ENCODE measurements around the gene JAG2.

JAG2 gene

DNA sequence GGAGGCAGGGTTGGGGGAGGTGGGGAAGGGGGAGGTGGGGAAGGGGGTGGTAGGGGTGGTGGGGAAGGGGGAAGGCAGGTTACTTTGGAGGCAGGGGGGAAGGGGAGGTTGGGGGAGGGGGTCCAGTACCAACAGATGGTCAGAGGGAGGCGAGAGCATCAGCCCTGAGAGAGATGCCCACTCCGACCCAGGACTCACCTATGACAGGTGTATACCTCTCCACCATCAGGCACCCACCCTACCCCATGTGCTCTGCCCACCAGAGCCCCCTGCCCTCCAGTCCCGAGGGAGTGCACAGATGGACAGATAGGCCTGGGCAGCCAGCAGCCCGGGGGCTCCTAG, 18.6 kb downstream of the JAG2 start:
- DNase-seq: no peak

- no peak for DNase-seq
These were observed 19.3 kb downstream of the JAG2 start for GRCh38 chr14:105149146-105149781.

GRCh38 chr14:105148604-105149145, 19.9 kb downstream of the JAG2 start:
- DNase-seq: no peak

GRCh38 chr14:105147671-105148603, 20.6 kb downstream of the JAG2 start:
- no peak for DNase-seq

DNA sequence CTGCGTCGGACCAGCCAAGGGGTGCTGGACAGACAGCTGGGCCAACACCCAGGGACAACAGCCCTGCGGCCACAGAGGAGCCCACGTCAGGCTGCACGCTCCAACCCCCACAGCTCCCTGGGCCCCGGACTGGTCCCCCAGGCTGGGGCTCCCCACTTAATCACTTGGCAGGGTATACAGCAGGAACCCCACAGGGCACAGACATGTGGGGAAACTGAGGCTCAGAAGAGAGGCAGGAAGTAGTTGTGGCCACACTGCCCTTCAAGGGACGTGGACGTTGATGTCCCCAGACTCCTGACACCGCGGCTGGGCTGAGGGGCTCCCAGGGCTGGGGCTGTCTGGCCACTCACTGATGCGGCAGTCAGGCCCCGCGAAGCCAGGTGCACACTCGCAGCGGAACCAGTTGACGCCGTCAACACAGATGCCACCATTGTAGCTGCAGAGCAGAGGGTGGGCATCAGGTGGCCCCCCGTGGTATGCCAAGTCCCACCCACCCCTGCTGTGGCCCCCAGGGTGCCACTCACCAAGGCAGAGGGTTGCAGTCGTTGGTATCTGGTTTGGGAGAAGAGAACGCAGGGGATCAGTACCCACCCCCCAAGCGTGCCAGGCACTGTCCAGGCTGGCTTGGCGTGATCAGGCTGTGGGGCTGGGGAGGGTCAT, 21.5 kb downstream of the JAG2 start:
- DNase-seq: no peak

- no peak for DNase-seq
These were observed 22.2 kb downstream of the JAG2 start for GRCh38 chr14:105146181-105146975.

GRCh38 chr14:105145381-105146180, 23.0 kb downstream of the JAG2 start:
- DNase-seq: no peak

DNA sequence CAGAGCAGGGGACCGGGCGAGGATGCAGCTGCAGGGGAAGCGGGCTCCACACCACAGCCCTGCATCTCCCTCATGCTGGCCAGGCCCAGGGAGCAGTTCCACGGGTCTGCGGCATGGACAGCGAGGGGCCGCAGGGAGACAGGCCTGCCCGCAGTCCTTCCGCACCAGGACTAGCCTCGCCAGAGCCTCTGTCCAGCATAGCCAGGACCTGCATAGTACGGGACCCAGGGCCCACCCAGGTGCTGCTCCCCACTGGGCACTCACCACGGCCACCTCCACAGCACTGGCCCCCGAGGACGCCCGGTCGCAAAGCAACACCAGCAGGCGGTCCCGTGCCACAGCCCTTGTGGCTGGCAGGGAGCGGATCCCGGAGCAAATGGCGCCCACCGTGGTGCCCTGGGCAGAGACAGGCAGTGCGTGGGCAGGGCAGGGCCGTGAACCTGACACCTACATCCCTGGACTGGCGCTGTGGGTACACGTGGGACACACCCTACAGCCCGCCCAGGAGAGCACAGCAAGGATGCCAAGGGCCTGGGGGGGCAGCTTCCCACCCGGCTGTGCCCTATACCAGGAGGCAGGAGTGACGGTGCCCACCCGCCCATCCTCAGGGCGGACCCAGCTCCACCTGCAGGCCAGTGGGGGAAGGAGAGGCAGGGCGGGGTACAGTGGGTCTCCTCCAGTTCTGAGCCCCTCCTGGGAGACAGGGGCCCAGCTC, 23.8 kb downstream of the JAG2 start:
- DNase-seq: no peak

DNA sequence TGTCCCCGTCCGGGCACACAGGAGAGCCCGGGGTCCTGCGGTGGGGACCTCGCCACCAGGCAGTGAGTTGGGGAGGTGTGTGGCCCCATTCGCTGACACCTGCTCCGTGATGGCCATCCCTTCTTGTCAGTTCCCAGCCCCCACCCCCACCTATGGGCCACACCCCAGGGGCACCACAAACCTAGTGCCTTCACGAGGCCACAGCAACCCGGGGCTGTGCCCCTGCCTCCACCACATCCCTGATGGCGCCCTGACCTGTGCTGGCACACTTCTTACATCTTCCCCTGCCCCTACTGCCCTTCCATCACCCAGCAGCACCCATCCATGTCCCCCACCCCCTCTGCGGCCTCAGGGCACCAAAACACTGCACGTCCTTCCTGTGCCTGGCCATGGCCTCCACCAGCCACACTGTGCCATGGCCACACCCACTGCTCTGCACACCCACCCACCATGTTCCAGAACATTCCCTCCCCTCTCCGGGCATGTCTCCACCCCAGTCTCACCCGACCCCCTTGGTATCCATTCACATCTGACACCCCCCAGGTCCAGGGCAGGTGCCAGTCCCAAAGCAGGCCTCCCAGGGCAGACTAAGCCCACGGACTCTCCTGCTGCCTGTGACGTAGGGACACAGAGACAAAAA, 24.4 kb downstream of the JAG2 start:
- no peak for DNase-seq

DNA sequence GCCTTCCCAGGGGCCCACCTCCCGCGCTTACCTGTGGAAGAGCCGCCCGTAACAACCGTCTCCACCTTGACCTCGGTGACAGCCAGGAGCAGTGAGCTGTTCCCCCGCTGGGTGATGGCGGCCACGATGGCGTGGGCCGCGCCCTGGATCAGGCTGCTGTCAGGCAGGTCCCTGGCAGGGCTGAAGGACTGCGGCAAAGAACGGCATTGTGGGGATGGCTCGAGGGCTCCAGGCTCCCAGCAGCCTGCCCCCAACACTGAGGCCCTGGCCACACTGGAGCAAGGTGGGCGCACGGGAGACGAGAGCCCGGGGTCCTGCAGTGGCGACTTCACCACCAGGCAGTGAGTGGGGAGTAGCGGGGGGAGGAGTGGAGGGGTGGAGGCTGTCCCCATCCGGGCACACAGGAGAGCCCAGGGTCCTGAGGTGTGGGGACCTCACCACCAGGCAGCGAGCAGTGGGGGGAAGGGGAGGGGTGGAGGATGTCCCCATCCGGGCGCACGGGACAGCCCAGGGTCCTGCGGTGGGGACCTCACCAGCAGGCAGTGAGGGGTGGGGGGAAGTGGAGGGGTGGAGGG, 25.0 kb downstream of the JAG2 start:
- no peak for DNase-seq

DNA sequence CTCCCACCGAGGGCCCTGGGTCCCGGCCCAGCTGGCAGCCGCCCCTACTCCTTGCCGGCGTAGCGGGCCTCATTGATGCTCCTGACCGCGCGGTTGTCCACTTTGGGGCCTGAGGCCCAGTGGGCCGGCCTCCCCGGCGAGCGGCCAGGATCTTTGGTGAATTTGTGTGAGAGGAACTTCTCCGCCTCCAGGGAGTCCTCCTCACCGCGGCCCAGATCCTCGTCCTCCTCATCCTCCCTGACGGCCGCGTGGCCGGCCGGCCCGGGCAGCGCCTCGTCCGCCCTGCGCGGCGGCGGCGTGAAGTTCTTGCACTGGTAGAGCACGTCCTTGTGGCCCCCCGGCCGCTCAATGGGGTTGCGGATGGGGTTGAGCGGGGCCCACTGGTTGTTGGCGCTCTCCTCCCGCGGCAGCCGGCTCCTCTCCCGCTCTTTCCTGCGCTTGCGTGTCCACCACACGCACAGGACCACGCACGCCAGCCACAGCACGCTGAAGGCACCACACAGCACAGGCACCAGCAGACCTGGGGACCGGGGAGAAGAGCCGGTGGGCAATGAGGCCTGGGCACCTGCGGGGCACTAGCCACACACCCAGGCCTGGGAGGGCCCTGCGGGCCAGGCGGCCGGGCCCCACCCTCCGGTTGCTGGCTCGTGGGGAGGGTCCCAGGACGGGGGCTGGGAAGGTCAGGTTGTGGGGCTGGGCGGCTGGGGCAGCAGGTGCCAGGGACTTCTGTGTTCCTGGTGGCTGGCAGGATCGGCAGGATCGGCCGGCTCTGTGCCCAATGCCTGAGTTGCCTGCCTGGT, 25.7 kb downstream of the JAG2 start:
- DNase-seq: no peak

DNA sequence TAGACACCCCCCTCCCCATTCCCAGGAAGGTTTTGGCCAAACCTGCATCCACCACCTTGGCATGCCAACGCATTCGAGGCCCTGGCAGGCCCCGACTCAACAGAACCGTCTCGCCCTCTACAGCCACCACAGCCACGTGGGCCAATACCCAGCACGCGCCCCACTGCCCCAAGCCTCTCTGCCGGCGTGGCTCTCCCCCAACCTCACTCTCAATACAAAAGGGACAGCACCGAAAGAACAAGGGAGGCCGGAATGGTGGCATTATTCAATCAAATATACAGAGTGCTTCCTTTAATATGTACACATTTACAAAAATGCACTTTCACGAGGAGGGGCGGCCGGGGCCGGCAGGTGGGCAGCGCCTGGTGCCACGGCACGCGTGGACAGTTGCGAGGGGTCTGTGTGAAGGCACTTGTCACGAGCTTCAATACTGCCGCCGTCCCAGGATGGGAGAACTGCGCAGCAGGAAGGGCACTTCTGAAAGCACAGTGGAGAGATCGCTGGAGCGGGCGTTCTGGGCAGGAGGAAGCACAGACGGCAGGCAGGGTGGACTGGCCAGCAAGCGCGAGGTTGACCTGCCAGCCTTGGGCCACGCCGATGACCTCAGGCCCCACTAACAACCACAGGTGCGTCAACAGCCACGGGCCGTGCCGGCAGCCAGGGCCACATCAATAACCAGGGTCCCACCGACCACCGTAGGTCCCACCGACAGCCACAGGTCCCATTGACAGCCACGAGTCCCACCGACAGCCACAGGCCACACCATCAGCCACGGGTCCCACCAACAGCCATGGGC, 26.9 kb downstream of the JAG2 start:
- DNase-seq: no peak

- DNase-seq: no peak
These were observed 27.6 kb downstream of the JAG2 start for GRCh38 chr14:105141026-105141425.

GRCh38 chr14:105140581-105140980, 28.0 kb downstream of the JAG2 start:
- DNase-seq: no peak

DNA sequence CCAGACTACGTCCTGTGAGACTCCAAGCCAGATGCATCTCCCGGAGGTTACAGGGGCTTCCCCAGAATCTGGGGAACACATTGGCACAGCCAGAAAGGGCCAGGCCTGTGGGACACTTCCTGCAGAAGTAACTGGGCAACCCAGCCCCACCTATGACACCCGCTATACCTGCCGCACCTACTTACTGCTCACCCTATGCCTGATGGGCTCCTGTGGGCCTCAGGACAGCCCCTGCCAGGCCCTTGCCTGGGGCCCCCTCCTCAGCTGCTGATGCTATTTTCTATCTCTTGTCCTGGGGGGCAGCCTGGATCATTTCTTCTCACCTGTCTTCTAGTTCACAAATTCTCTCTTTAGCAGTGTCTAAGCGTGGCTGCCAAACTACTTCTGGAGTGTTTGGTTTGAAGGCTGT, 28.7 kb downstream of the JAG2 start:
- DNase-seq: no peak

DNA sequence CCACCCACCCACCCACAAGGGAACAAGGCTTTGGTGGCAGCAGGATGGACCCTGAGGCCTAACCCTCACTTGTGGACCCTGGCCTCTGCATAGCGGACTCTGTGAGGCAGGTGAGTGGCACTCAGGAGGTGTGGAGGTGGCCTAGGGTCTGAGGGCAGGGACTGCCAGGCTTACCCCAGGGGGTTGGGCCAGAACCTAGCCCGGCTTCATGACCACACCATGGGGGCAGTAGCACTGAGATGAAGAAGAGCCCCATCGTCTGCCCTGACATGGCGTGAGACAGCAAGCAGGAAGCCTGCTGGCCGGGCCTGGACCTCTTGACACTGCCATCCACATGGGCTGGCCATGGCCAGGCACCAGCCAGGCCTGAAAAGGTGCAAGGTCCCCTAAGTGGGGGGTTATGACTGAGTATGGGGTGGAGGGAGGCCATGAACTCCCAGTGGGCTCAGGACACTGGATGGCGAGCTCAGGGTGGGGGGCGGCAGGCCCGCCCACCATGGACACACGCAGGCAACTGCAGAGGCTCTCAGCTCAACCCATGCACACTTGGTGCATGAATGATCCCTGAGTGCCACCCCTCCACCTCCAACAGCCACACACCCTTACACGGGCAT, 29.3 kb downstream of the JAG2 start:
- DNase-seq: no peak

GRCh38 chr14:105138551-105139111, 29.9 kb downstream of the JAG2 start:
- DNase-seq: no peak

All from CD4-positive, alpha-beta T cell treated with Interleukin-1 beta for 1 hour (primary cell).